ENCODE measurements around the gene NUBP2.

DNA sequence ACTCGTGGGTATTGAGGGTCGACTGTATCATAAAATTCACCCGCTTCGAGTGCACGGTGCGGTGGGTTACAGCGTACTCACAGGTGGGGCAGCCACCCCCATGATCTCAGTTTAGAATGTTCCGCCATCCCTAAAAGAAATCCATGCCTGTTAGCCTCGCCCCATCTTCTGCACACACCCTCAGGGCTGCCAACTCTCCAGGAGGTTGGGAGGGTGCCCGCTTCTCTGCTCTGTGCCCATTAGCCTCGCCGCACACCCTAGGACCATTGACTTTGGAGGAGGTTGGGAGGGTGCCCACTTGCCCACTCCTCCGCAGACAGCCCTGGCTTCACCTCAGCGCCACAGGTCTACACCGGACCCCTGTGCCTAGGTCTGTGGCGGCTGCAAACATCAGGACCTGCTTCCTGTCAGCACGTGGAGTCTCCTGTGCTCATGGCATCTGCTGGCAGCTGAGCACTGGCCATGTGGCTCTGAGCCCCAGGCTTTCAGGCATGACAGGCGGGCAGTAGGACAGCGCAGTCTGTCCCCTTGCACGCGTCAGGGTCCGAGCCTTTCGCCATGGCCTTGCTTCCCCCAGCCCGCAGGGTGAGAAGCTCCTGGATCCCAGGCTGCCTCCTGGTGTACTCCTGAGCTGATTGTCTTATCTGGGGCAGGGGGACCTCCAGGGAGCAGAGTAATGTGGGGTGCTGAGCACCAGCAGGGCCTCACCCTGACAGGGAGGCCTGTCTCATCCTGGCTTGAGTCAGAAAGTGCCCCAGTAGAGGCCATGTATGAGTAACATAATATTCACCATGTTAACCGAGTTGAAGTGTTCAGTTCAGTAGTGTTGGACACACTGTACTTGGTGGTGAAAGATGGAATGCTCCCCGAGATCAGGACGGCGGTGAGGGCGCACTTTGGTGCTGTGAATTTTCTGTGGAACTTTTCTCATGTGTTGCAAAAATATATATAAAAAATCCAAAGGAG, 33.3 kb upstream of the NUBP2 start:
- TF ChIP-seq, protein P1, sequence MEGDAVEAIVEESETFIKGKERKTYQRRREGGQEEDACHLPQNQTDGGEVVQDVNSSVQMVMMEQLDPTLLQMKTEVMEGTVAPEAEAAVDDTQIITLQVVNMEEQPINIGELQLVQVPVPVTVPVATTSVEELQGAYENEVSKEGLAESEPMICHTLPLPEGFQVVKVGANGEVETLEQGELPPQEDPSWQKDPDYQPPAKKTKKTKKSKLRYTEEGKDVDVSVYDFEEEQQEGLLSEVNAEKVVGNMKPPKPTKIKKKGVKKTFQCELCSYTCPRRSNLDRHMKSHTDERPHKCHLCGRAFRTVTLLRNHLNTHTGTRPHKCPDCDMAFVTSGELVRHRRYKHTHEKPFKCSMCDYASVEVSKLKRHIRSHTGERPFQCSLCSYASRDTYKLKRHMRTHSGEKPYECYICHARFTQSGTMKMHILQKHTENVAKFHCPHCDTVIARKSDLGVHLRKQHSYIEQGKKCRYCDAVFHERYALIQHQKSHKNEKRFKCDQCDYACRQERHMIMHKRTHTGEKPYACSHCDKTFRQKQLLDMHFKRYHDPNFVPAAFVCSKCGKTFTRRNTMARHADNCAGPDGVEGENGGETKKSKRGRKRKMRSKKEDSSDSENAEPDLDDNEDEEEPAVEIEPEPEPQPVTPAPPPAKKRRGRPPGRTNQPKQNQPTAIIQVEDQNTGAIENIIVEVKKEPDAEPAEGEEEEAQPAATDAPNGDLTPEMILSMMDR (IDR thresholded peaks at IDR 0.05) = no peak
- TF ChIP-seq POLR2A (IDR thresholded peaks at IDR 0.05) (no peak), POLR2AphosphoS5 (IDR thresholded peaks at IDR 0.05) (no peak), EP300 (IDR thresholded peaks at IDR 0.05) (no peak)
